Activated CD4-positive, alpha-beta T cell treated with anti-CD3 and anti-CD28 coated beads for 48 hours (primary cell): ENCODE measurements around the gene EPAS1.

Experiments used
- DNase-seq: peaks from one replicate; pipeline ENCODE4 v3.0.0-alpha.2; 2020

The EPAS1 gene

GRCh38 chr2:46342566-46343315 lies 45.5 kb downstream of the EPAS1 start:
- DNase-seq: no peak

- DNase-seq: no peak
Observed at GRCh38 chr2:46344706-46345105, 47.5 kb downstream of the EPAS1 start.

GRCh38 chr2:46345775-46346174 lies 48.6 kb downstream of the EPAS1 start:
- no peak for DNase-seq

- DNase-seq: no peak
Observed at GRCh38 chr2:46346719-46347118, 49.5 kb downstream of the EPAS1 start.

- DNase-seq: no peak
Observed at GRCh38 chr2:46347648-46348280, 50.6 kb downstream of the EPAS1 start.

- DNase-seq: no peak
Observed at GRCh38 chr2:46349115-46349547, 51.9 kb downstream of the EPAS1 start.

- DNase-seq: no peak
Observed at GRCh38 chr2:46350029-46350689, 53.0 kb downstream of the EPAS1 start.

GRCh38 chr2:46351098-46351749 lies 54.0 kb downstream of the EPAS1 start:
- DNase-seq: peak; percentile 51

- DNase-seq: peak; percentile 76
Observed at GRCh38 chr2:46351750-46352138, 54.5 kb downstream of the EPAS1 start.

- DNase-seq: no peak
Observed at GRCh38 chr2:46352621-46353020, 55.4 kb downstream of the EPAS1 start.

GRCh38 chr2:46353509-46353908 lies 56.3 kb downstream of the EPAS1 start:
- DNase-seq: no peak

GRCh38 chr2:46355756-46356155 lies 58.5 kb downstream of the EPAS1 start:
- DNase-seq: no peak

- DNase-seq: no peak
Observed at GRCh38 chr2:46356991-46357390, 59.8 kb downstream of the EPAS1 start.

GRCh38 chr2:46358713-46359112 lies 61.5 kb downstream of the EPAS1 start:
- DNase-seq: no peak

- DNase-seq: no peak
Observed at GRCh38 chr2:46360303-46360702, 63.1 kb downstream of the EPAS1 start.

GRCh38 chr2:46361920-46362666 lies 64.9 kb downstream of the EPAS1 start:
- DNase-seq: no peak

GRCh38 chr2:46362667-46363012 lies 65.4 kb downstream of the EPAS1 start:
- no peak for DNase-seq

GRCh38 chr2:46363535-46364170 lies 66.4 kb downstream of the EPAS1 start:
- no peak for DNase-seq

GRCh38 chr2:46364797-46365457 lies 67.7 kb downstream of the EPAS1 start:
- peak; percentile 32 for DNase-seq

GRCh38 chr2:46365913-46366667 lies 68.9 kb downstream of the EPAS1 start:
- DNase-seq: no peak

GRCh38 chr2:46366668-46367052 lies 69.5 kb downstream of the EPAS1 start:
- DNase-seq: no peak
